ENCODE data around the gene ELF3. TPM values are rescaled to one million over a fixed set of nuclear protein-coding genes. Genes with fewer than 3 reads are reported as not detected.

ELF3 gene
- total and polyA plus RNA-seq, 10 donors: 0.24 to 3.4 (median 1.1) TPM

GRCh38 chr1:202023001-202023433 lies 12.6 kb downstream of the ELF3 start:
- Histone ChIP-seq H3K4me3 (no peak overlapping the region), H3K27me3 (replicated peaks in 1 of 7) (peaks cover 0 to 18% (median 5%) of the 10 kb centered on the region in 7 donors), H3K36me3 (no peaks in the 10 kb centered on the region), H3K9me3 (no peaks in the 10 kb centered on the region), H3K27ac (no peak overlapping the region), H3K4me1 (no peaks in the 10 kb centered on the region)
- WGBS, 5 donors: 60 to 78% (median 73%) methylated on average over 6 of the region's 6 CpGs
- TF ChIP-seq POLR2A (IDR thresholded peaks at IDR 0.05): no peak
- TF ChIP-seq POLR2AphosphoS5 (IDR thresholded peaks at IDR 0.05): no peak
- TF ChIP-seq CTCF (IDR thresholded peaks at IDR 0.05 in 8 of 11, conservative IDR thresholded peaks at IDR 0.05 in 3 of 11): no peak
- DNase-seq: no peak
- intact Hi-C loops (cut with DNase I; ENCODE audit: low total_unique reads): no loop called here

GRCh38 chr1:202029171-202029665 lies 18.8 kb downstream of the ELF3 start:
- Histone ChIP-seq H3K36me3 (no peaks in the 10 kb centered on the region), H3K27ac (no peak overlapping the region), H3K9me3 (no peaks in the 10 kb centered on the region), H3K4me3 (no peak overlapping the region), H3K4me1 (no peaks in the 10 kb centered on the region), H3K27me3 (replicated peaks in 1 of 7) (peaks cover 0 to 2% (median 0%) of the 10 kb centered on the region in 7 donors)
- intact Hi-C loops (cut with DNase I; ENCODE audit: low total_unique reads): no loop called here
- WGBS, 5 donors: 73 to 89% (median 83%) methylated on average over 5 of the region's 5 CpGs
- DNase-seq: no peak
- TF ChIP-seq POLR2A (IDR thresholded peaks at IDR 0.05) (no peak), POLR2AphosphoS5 (IDR thresholded peaks at IDR 0.05) (no peak), CTCF (IDR thresholded peaks at IDR 0.05 in 8 of 11, conservative IDR thresholded peaks at IDR 0.05 in 3 of 11) (no peak)

GRCh38 chr1:202029727-202030126 lies 19.3 kb downstream of the ELF3 start:
- no peak for TF ChIP-seq POLR2A (IDR thresholded peaks at IDR 0.05)
- TF ChIP-seq CTCF (IDR thresholded peaks at IDR 0.05 in 8 of 11, conservative IDR thresholded peaks at IDR 0.05 in 3 of 11): no peak
- TF ChIP-seq POLR2AphosphoS5 (IDR thresholded peaks at IDR 0.05): no peak
- WGBS, 5 donors: 80 to 93% (median 88%) methylated on average over 2 of the region's 2 CpGs
- DNase-seq: no peak
- Histone ChIP-seq H3K27me3 (replicated peaks in 1 of 7) (peaks cover 0 to 6% (median 0%) of the 10 kb centered on the region in 7 donors), H3K36me3 (no peaks in the 10 kb centered on the region), H3K4me3 (no peak overlapping the region), H3K4me1 (no peaks in the 10 kb centered on the region), H3K9me3 (no peaks in the 10 kb centered on the region), H3K27ac (no peak overlapping the region)
- intact Hi-C loops (cut with DNase I; ENCODE audit: low total_unique reads): no loop called here

GRCh38 chr1:202031796-202032195 lies 21.4 kb downstream of the ELF3 start:
- intact Hi-C loops (cut with DNase I; ENCODE audit: low total_unique reads): no loop called here
- Histone ChIP-seq H3K9me3 (no peaks in the 10 kb centered on the region), H3K4me1 (no peaks in the 10 kb centered on the region), H3K27ac (no peak overlapping the region), H3K27me3 (replicated peaks in 1 of 7) (peaks cover 0 to 9% (median 0%) of the 10 kb centered on the region in 7 donors), H3K36me3 (no peaks in the 10 kb centered on the region), H3K4me3 (no peak overlapping the region)
- no peak for TF ChIP-seq POLR2A (IDR thresholded peaks at IDR 0.05)
- no peak for TF ChIP-seq CTCF (IDR thresholded peaks at IDR 0.05 in 8 of 11, conservative IDR thresholded peaks at IDR 0.05 in 3 of 11)
- no peak for TF ChIP-seq POLR2AphosphoS5 (IDR thresholded peaks at IDR 0.05)
- DNase-seq: no peak
- WGBS, 5 donors: 65 to 82% (median 76%) methylated on average over 4 of the region's 4 CpGs
